AG09319 (cell line): ENCODE measurements around the gene SPOPL.

Source experiments
- DNase-seq: peaks from one replicate; pipeline ENCODE4 v3.0.0-alpha.2; 2010; ENCODE audit warnings: low read depth; ENCODE audit errors: extremely low read depth
- TF ChIP-seq, protein P1 (sequence below): IDR thresholded peaks from 2 replicates; pipeline ENCODE4 v1.5.1; 2011; ENCODE audit warnings: low read depth, mild to moderate bottlenecking, inconsistent platforms, low read length, moderate library complexity

SPOPL gene

DNA sequence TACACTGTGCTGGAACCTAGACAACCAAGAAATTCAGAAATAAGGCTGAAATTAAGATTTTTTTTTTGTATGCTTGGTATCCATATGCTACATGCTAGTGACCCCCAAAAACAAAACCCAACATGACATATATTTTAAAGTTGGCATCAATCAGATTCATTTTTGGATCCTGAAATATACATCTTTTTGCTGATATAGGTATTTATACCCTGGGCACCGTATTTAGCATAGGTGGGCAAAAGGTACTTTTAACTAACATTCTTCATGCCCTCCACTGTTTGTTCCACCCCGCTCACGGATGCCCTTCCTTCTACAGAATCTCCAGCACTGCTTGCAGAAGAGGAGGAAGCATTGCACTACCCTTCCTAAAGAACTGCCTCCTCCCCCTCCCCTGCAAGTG, 52.6 kb downstream of the SPOPL start:
- TF ChIP-seq, protein P1, sequence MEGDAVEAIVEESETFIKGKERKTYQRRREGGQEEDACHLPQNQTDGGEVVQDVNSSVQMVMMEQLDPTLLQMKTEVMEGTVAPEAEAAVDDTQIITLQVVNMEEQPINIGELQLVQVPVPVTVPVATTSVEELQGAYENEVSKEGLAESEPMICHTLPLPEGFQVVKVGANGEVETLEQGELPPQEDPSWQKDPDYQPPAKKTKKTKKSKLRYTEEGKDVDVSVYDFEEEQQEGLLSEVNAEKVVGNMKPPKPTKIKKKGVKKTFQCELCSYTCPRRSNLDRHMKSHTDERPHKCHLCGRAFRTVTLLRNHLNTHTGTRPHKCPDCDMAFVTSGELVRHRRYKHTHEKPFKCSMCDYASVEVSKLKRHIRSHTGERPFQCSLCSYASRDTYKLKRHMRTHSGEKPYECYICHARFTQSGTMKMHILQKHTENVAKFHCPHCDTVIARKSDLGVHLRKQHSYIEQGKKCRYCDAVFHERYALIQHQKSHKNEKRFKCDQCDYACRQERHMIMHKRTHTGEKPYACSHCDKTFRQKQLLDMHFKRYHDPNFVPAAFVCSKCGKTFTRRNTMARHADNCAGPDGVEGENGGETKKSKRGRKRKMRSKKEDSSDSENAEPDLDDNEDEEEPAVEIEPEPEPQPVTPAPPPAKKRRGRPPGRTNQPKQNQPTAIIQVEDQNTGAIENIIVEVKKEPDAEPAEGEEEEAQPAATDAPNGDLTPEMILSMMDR = no peak
- DNase-seq = no peak

DNA sequence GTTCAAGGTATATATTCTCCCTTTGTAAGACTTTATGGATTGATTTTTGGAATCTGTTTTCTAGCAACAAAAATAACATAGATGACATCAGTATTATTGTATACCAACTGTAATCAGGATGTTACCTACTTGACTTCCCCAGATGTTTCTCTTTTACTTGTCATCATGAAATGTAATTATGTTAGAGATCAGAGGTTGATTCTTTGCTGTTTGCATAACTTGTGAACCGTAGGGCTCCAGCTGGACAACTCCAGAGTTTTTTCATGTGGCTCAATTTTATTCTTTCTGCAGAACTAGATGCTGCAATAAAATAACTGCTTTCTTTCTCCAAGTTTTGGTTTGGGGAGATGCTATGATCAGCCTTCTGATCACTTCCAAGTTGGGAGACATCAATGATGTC, 58.1 kb downstream of the SPOPL start:
- no peak for DNase-seq

DNA sequence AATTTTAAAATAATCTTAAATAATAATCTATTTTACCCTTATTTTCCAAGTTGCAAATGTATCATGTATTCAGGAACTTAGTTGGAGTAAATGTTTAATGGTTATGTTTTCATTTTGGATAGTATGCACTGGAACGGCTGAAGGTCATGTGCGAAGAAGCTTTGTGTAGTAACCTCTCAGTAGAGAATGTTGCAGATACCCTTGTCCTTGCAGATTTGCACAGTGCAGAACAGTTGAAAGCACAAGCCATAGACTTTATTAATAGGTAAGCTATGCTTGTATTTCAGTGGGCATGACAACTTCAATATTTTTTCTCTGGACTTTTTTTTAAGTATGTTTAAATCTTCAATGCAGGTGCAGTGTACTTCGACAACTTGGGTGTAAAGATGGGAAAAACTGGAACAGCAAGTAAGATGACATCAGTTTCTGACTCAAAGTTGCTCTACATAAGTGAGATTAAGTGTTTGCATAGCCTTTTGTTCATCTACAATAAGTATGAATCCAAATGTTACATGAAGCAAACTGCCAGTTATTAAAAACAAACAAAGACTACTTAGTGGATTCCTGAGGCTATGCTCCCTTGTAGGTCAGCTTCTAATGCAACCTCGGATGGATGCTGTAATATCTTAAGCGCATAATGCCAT, 63.1 kb downstream of the SPOPL start:
- TF ChIP-seq, protein P1 = no peak
- DNase-seq = no peak

More for the DNA sequence above, 58.1 kb downstream of the SPOPL start:
- TF ChIP-seq, protein P1 = no peak

DNA sequence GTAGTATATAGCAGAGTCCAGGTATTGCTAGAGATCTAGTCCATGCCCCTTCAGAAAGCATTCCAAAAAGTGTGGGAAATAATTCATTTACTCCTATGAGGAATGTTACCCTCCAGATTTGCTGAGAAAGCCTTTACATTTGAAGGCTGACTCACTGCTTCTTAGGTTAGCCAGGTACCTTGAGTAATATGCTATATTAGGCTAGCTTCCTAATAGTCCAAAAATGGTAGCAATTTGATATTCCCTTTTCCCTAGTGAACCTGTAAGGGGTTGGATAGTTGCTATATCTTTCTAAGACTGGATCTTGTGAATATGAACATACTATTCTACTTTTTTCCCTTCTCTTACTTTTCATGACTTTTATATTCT, 63.6 kb downstream of the SPOPL start:
- DNase-seq = no peak
- TF ChIP-seq, protein P1 = no peak

DNA sequence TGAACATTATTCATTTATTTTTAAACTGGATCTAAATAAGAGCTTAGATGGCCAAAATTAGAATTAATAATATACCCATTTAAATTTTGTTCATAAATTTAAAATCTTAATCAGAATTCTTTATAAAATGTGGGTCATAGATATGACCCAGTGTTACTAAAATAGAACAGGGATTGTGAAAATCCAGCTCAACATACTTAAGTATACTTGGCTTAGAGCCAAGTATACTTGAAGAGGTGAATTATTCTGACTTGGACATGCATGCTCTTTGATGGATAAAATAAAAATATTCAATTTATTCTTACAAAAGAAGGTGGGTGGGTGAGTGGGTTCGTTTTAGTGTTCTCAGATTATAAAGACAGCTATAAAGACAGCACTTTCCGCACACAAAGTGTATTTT, 70.7 kb downstream of the SPOPL start:
- TF ChIP-seq, protein P1 = no peak
- DNase-seq = no peak

DNA sequence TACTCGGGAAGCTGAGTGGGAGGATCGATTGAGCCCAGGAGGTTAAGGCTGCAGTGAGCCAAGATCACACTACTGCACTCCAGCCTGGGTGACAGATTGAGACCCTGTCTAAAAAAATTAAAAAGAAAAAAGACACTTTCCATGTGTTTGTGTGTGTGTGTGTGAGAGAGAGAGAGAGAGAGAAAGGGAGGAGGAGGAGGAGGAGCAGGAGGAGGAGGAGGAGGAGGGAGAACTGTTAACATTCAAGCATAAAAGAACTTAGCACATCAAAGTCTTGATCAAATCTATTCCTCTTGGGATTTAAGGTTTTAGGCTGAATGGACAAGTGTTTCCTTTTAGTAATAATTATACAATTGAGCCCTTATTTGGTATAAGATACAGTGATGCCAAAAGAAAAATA, 75.5 kb downstream of the SPOPL start:
- TF ChIP-seq, protein P1 = no peak
- DNase-seq = no peak

DNA sequence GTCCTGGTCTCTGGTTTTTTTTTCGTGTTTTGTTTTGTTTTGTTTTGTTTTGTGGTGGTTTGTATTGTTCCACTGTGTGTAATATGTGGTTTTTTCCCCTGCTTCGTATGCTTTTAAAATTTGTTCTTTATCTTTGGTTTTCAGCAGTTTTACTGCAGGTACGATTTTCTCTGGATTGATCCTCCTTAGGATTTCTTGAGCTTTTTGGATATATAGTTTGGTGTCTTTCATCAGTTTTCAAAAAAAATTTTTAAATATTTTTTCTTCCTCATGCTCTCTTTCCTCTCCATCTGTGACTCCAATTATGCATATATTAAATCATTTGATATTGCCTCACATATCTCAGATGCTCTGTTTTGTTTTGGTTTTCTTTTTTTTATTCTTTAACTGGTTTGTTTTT, 78.0 kb downstream of the SPOPL start:
- DNase-seq = no peak
- TF ChIP-seq, protein P1 = no peak
